ENCODE results near the gene FCHO2. TPM values are rescaled to one million over a fixed set of nuclear protein-coding genes. Genes with fewer than 3 reads are reported as not detected.

The FCHO2 gene
- total and polyA plus RNA-seq, 10 of the 15 experiments (the other 5 are each of a cell fraction or from before 2014, with no cell fraction given) = 0.05 to 1.4 (median 0.18) TPM

- SMC1A ChIA-PET (ENCODE audit: uncharacterized antibody, unreplicated experiment) = interaction anchor here (0.9 kb wide), 1 partner anchor 25 kb away, joined by 3 read pairs; no protein-coding TSS in a partner anchor
These were observed 38.7 kb downstream of the FCHO2 start for GRCh38 chr5:72994578-72994977.

GRCh38 chr5:72996632-72997031 lies 40.8 kb downstream of the FCHO2 start:
- Histone ChIP-seq H3K9ac (ENCODE audit: control insufficient read depth, insufficient read depth, low read length) (no peak overlapping the region), H3K27me3 (replicated peaks in 1 of 2; ENCODE audit: control insufficient read depth in 2 of 2, insufficient read depth in 2 of 2, low read length in 1 of 2) (no peaks in the 10 kb centered on the region), H3K4me1 (ENCODE audit: control insufficient read depth, insufficient read depth, low read length) (no peaks in the 10 kb centered on the region), H3K79me2 (ENCODE audit: control insufficient read depth, insufficient read depth, low read length) (no peaks in the 10 kb centered on the region), H3K4me2 (ENCODE audit: control insufficient read depth, insufficient read depth) (no peak overlapping the region), H4K20me1 (ENCODE audit: control insufficient read depth, insufficient read depth) (no peaks in the 10 kb centered on the region), H3K36me3 (ENCODE audit: control insufficient read depth in 2 of 2, insufficient read depth in 2 of 2, low read length in 1 of 2) (no peaks in the 10 kb centered on the region), H3K4me3 (no peak overlapping the region), H3K27ac (ENCODE audit: control insufficient read depth, insufficient read depth) (no peak overlapping the region), H2AFZ (ENCODE audit: control insufficient read depth, low read depth, low read length) (no peak overlapping the region), H3K9me3 (replicated peaks; ENCODE audit: control insufficient read depth, insufficient read depth, low read length) (no peaks in the 10 kb centered on the region)
- RAD21 ChIA-PET (ENCODE audit: unreplicated experiment) = no interaction called here
- CTCF ChIA-PET = no interaction called here
- intact Hi-C loops (cut with micrococcal nuclease; ENCODE audit: unreplicated experiment) = no loop called here
- FAIRE-seq (no peak), ATAC-seq (no peak), DNase-seq (ENCODE audit: low read depth, low spot score) (no peak)
- WGBS (ENCODE audit: insufficient coverage, insufficient replicate concordance, low lambda C conversion rate, missing lambda C conversion rate) = 79% methylated on average over 21 of the region's 28 CpGs
- BruUV-seq (replicated peaks) = no TSS peak
- TF ChIP-seq MYC (IDR thresholded peaks at IDR 0.05; ENCODE audit: insufficient read depth, insufficient read length, insufficient replicate concordance, low read length, severe bottlenecking) (no peak), IRF3 (IDR thresholded peaks at IDR 0.05) (no peak), RFX5 (IDR thresholded peaks at IDR 0.05; ENCODE audit: low read depth, low read length) (no peak), ZBTB11 (CRISPR knock-in tag; IDR thresholded peaks at IDR 0.05) (no peak), POLR2AphosphoS2 (IDR thresholded peaks at IDR 0.05; ENCODE audit: low read depth, low read length) (no peak), ELK1 (IDR thresholded peaks at IDR 0.05; ENCODE audit: low read depth, low read length) (no peak), ZSCAN29 (IDR thresholded peaks at IDR 0.05) (no peak), EZH2 (IDR thresholded peaks at IDR 0.05; ENCODE audit: borderline replicate concordance, control insufficient read depth, low read depth, low read length) (no peak)
- in situ Hi-C loops (cut with MboI) = no loop called here
- SMC1A ChIA-PET (ENCODE audit: uncharacterized antibody, unreplicated experiment) = no interaction called here
- POLR2A ChIA-PET = no interaction called here

More at GRCh38 chr5:72994578-72994977, 38.7 kb downstream of the FCHO2 start:
- Histone ChIP-seq H2AFZ (ENCODE audit: control insufficient read depth, low read depth, low read length) (no peak overlapping the region), H3K27ac (ENCODE audit: control insufficient read depth, insufficient read depth) (no peak overlapping the region), H3K4me1 (ENCODE audit: control insufficient read depth, insufficient read depth, low read length) (no peaks in the 10 kb centered on the region), H3K27me3 (replicated peaks in 1 of 2; ENCODE audit: control insufficient read depth in 2 of 2, insufficient read depth in 2 of 2, low read length in 1 of 2) (no peaks in the 10 kb centered on the region), H3K4me2 (ENCODE audit: control insufficient read depth, insufficient read depth) (no peak overlapping the region), H3K4me3 (no peak overlapping the region), H3K36me3 (ENCODE audit: control insufficient read depth in 2 of 2, insufficient read depth in 2 of 2, low read length in 1 of 2) (no peaks in the 10 kb centered on the region), H3K9ac (ENCODE audit: control insufficient read depth, insufficient read depth, low read length) (no peak overlapping the region), H3K79me2 (ENCODE audit: control insufficient read depth, insufficient read depth, low read length) (no peaks in the 10 kb centered on the region), H3K9me3 (replicated peaks; ENCODE audit: control insufficient read depth, insufficient read depth, low read length) (no peaks in the 10 kb centered on the region), H4K20me1 (ENCODE audit: control insufficient read depth, insufficient read depth) (no peaks in the 10 kb centered on the region)
- TF ChIP-seq CHD1 (IDR thresholded peaks at IDR 0.05; ENCODE audit: low read depth, low read length) (no peak), KLF5 (IDR thresholded peaks at IDR 0.05; ENCODE audit: partially characterized antibody) (no peak), ZBED1 (IDR thresholded peaks at IDR 0.05; ENCODE audit: borderline replicate concordance) (no peak)
- ChIA-PET RAD21 (ENCODE audit: unreplicated experiment) (no interaction called here), CTCF (no interaction called here), POLR2A (no interaction called here)
- FAIRE-seq (no peak), ATAC-seq (no peak), DNase-seq (ENCODE audit: low read depth, low spot score) (no peak)
- WGBS (ENCODE audit: insufficient coverage, insufficient replicate concordance, low lambda C conversion rate, missing lambda C conversion rate) = 4% methylated on average over 1 of the region's 1 CpG
- BruUV-seq (replicated peaks) = no TSS peak
- in situ Hi-C loops (cut with MboI) = no loop called here
- intact Hi-C loops (cut with micrococcal nuclease; ENCODE audit: unreplicated experiment) = no loop called here

All from GM12878 (cell line).